Natural killer cell (primary cell): ENCODE results near the gene VAMP2. TPM values are rescaled to one million over a fixed set of nuclear protein-coding genes. Genes with fewer than 3 reads are reported as not detected.

Experiments used
- ATAC-seq, 3 donors: fragments of 150-1000 bp in 2 of 3; fragments of 200-7000 bp in 1 of 3; cut with Tn5 transposase; 1 replicate in 1 of 3; 2 replicates in 2 of 3; pipeline ENCODE4 v1.10.0; 2021; ENCODE audit warnings: mild to moderate bottlenecking in 2 of 3, moderate library complexity in 2 of 3
- DNase-seq, 2 donors: peaks; one replicate each; pipeline versions ENCODE4 v3.0.0 to v3.0.0-alpha.2; 2013 to 2021; ENCODE audit warnings: mixed read lengths in 1 of 2
- H3K27ac ChIP-seq: one replicate; pipeline ENCODE4 v1.5.1; 2013; ENCODE audit warnings: mild to moderate bottlenecking, low read length
- H3K27me3 ChIP-seq: one replicate; pipeline ENCODE4 v1.6.1; 2013; ENCODE audit warnings: low read length; ENCODE audit not compliant: control insufficient read depth, insufficient read depth
- H3K36me3 ChIP-seq: one replicate; pipeline ENCODE4 v1.6.1; 2013; ENCODE audit warnings: low read length; ENCODE audit not compliant: control insufficient read depth, insufficient read depth
- H3K4me1 ChIP-seq: one replicate; pipeline ENCODE4 v1.6.1; 2013; ENCODE audit warnings: low read length; ENCODE audit not compliant: control insufficient read depth, insufficient read depth
- H3K4me3 ChIP-seq: one replicate; pipeline ENCODE4 v1.5.1; 2013; ENCODE audit warnings: low read length
- H3K9me3 ChIP-seq: one replicate; pipeline ENCODE4 v1.6.1; 2013; ENCODE audit warnings: low read length; ENCODE audit not compliant: control insufficient read depth, insufficient read depth
- H3K27ac Mint-ChIP-seq, 2 donors: one replicate each; pipeline ENCODE4 v1.8.0; 2022; ENCODE audit warnings: mild to moderate bottlenecking in 2 of 2, mixed read lengths in 2 of 2, moderate library complexity in 1 of 2
- H3K27me3 Mint-ChIP-seq, 2 donors: one replicate each; pipeline ENCODE4 v1.8.0; 2022; ENCODE audit warnings: low read depth in 2 of 2, mixed read lengths in 2 of 2
- H3K36me3 Mint-ChIP-seq: one replicate; pipeline ENCODE4 v1.8.0; 2022; ENCODE audit warnings: mixed read lengths
- H3K4me1 Mint-ChIP-seq, 2 donors: one replicate each; pipeline ENCODE4 v1.8.0; 2022; ENCODE audit warnings: mixed read lengths in 2 of 2
- H3K4me3 Mint-ChIP-seq: one replicate; pipeline ENCODE4 v1.8.0; 2022; ENCODE audit warnings: mild to moderate bottlenecking, moderate library complexity, mixed read lengths
- H3K9me3 Mint-ChIP-seq, 2 donors: one replicate each; pipeline ENCODE4 v1.8.0; 2022; ENCODE audit warnings: mixed read lengths in 2 of 2
- CTCF ChIP-seq: fragments of 200-600 bp; IDR thresholded peaks from one replicate; pipeline ENCODE4 v1.8.0; 2022; ENCODE audit warnings: antibody characterized with exemption
- WGBS: methylation state at CpG from one replicate; pipeline ENCODE4 v1.1.7; 2013; ENCODE audit warnings: missing lambda C conversion rate; ENCODE audit not compliant: insufficient coverage; 5-methylcytosine and 5-hydroxymethylcytosine counted together
- intact Hi-C: fragments of 100-400 bp; cut with micrococcal nuclease; formaldehyde crosslinking; loops from one replicate; pipeline ENCODE4 v1.14.2; 2022
- total RNA-seq, 4 donors: library from RNA; stranded (reverse); fragments of 120-200 nt in 1 of 4; gene quantifications; one replicate each; pipeline versions ENCODE4 v1.2.3 to v1.2.4, GENCODE V29; 2013 to 2022

VAMP2 gene
- total RNA-seq, 3 donors from 2014 or later (not counting 1 experiment from before 2014, with no cell fraction given) = 191 to 315 (median 234) TPM

GRCh38 chr17:8122924-8123694, 39.6 kb downstream of the VAMP2 start:
- DNase-seq = peak in 1 of 2 donors; percentile 74
- no peaks in the 10 kb centered on the region for H3K36me3 ChIP-seq
- peaks cover 12% of the 10 kb centered on the region for H3K36me3 Mint-ChIP-seq
- peaks cover 33% of the 10 kb centered on the region for H3K27me3 ChIP-seq
- peak overlapping the region; percentile 93 for H3K4me3 Mint-ChIP-seq
- no peaks in the 10 kb centered on the region for H3K9me3 ChIP-seq
- WGBS = under 1% methylated on average over 55 of the region's 55 CpGs
- H3K9me3 Mint-ChIP-seq = peaks cover 0 to 2% of the 10 kb centered on the region in 2 donors
- H3K4me1 Mint-ChIP-seq = peaks cover 82 to 84% of the 10 kb centered on the region in 2 donors
- peaks cover 52 to 59% of the 10 kb centered on the region in 2 donors for H3K27me3 Mint-ChIP-seq
- H3K4me3 ChIP-seq = peak overlapping the region; percentile 22
- H3K27ac Mint-ChIP-seq = peak overlapping the region; percentile 53 to 98
- no peak for ATAC-seq
- no peak overlapping the region for H3K27ac ChIP-seq
- intact Hi-C loops = no loop called here
- no peak for TF ChIP-seq CTCF
- H3K4me1 ChIP-seq = peaks cover 77% of the 10 kb centered on the region

- peaks cover 12% of the 10 kb centered on the region for H3K36me3 Mint-ChIP-seq
- H3K27me3 Mint-ChIP-seq = peaks cover 52 to 62% of the 10 kb centered on the region in 2 donors
- intact Hi-C loops = no loop called here
- no peak for ATAC-seq
- peaks cover 0 to 2% of the 10 kb centered on the region in 2 donors for H3K9me3 Mint-ChIP-seq
- no peaks in the 10 kb centered on the region for H3K36me3 ChIP-seq
- peak overlapping the region; percentile 22 for H3K4me3 ChIP-seq
- H3K27ac Mint-ChIP-seq = peak overlapping the region in 1 of 2 donors; percentile 98
- 1% methylated on average over 29 of the region's 29 CpGs for WGBS
- peaks cover 88 to 91% of the 10 kb centered on the region in 2 donors for H3K4me1 Mint-ChIP-seq
- peak overlapping the region; percentile 93 for H3K4me3 Mint-ChIP-seq
- no peak for TF ChIP-seq CTCF
- peak in 1 of 2 donors; percentile 43 for DNase-seq
- no peak overlapping the region for H3K27ac ChIP-seq
- peaks cover 34% of the 10 kb centered on the region for H3K27me3 ChIP-seq
- no peaks in the 10 kb centered on the region for H3K9me3 ChIP-seq
- H3K4me1 ChIP-seq = peaks cover 83% of the 10 kb centered on the region
Measured at GRCh38 chr17:8122422-8122923, 40.3 kb downstream of the VAMP2 start.

GRCh38 chr17:8121681-8122421, 40.9 kb downstream of the VAMP2 start:
- Histone ChIP-seq H3K9me3 (no peaks in the 10 kb centered on the region), H3K4me1 (peaks cover 84% of the 10 kb centered on the region), H3K27ac (no peak overlapping the region), H3K4me3 (peak overlapping the region; percentile 22), H3K36me3 (no peaks in the 10 kb centered on the region), H3K27me3 (peaks cover 39% of the 10 kb centered on the region)
- peak overlapping the region; percentile 93 for H3K4me3 Mint-ChIP-seq
- peak; percentile 57 for TF ChIP-seq CTCF
- peaks cover 82 to 85% of the 10 kb centered on the region in 2 donors for H3K4me1 Mint-ChIP-seq
- H3K27ac Mint-ChIP-seq = peak overlapping the region in 1 of 2 donors; percentile 98
- peaks cover 12% of the 10 kb centered on the region for H3K36me3 Mint-ChIP-seq
- H3K27me3 Mint-ChIP-seq = peaks cover 45 to 57% of the 10 kb centered on the region in 2 donors
- H3K9me3 Mint-ChIP-seq = peaks cover 0 to 2% of the 10 kb centered on the region in 2 donors
- peak; percentile 10 to 29 (median 28) for ATAC-seq
- WGBS = under 1% methylated on average over 76 of the region's 76 CpGs
- peak; percentile 57 to 69 for DNase-seq
- intact Hi-C loops = no loop called here
